SKM-1 treated with dmso at 0.1 percent for 144 hours (cell line): Measurements from ENCODE around the gene POMT2.
"Not testable (repeated sequence)": the region's sequence is repeated elsewhere in the genome, so short reads cannot be mapped to it uniquely, and the experiment has no call there.

Experiments used
- DNase-seq: peaks from one replicate; lab custom pipeline; 2025; ENCODE audit not compliant: unreplicated experiment; lab: John Stamatoyannopoulos, UW

The POMT2 gene

DNA sequence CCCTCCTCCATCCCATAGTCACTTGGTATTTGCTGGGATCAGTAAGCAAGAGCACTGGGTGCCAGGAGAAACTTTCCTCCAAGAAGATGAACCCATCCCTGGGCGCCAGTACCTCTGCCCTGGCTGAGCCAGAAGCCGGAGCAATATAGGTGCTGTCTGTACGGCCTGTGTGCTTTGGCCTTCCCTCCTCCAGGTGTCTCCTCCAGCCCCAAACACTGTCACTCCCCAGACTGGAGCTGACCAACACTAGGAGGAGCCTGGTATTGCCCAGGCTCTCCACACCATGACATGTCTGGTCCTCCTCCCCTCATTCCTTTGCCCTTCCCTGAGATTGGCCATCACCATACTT, 5.0 kb upstream of the POMT2 start:
- no peak for DNase-seq

DNA sequence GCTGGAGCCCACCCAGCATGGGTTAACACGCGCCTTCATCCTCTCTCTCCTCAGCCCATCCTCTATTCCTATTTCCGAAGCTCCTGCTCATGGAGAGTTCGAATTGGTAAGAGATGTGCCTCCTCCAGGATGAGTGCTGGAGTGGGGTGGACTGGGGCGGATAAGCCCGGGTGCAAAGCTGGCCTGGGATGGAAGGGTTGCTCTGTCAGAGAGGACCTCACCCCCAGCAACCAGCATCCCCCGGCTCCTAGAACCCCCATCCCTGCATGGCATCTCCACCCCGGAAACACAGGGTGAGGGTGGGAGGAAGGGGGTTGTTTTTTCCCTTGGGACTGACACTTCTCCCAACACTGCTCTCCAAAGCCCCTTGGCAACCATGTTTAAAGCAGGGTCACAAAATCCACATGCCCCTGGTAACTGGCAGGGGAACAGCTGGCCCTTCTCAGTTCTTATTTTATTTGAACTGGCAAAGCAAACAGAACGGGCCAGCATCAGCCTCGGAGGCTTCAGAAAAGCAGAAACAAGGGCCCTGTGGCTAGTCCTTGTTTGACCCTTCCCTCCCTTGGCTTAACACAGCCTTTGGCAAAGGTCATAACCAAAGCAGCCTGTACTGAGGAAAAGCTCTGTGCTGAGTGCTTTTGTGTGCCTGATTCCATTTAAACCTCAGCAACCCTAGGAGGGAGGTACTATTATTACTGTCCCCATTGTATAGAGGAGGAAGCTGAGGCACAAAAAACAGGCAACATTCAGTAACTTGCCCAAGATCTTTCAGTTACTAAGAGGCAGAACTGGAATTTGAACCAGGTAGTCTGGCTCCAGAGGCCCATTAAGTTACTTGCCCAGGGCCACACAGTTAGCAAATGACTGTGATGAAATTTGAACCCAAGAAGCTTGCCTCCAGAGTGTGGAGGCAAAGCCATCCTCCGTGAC, 4.4 kb upstream of the POMT2 start:
- no peak for DNase-seq

- DNase-seq: no peak
Measured at GRCh38 chr14:77324289-77324688, 3.6 kb upstream of the POMT2 start.

- DNase-seq: no peak
Measured at GRCh38 chr14:77323571-77323970, 2.9 kb upstream of the POMT2 start.

DNA sequence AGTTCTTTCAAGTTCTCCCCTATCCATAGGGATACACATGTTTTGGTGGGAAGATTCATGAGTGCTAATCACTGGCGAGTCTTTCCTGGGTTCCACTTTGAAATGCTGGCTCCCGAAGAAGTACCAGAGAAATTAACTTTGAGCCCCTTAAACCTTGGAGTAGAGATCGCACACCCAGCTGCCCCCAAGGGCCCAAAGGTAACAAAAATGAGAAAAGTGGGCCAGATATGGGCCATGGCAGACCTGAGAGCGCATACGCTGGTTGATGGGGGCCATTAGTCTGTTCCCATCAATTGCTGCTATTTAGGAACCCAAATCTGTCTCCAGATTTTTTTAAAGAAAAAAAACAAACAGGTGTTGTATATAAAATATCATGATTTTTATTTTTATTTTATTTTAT, 2.3 kb upstream of the POMT2 start:
- DNase-seq: no peak

- no peak for DNase-seq
Measured at GRCh38 chr14:77322250-77322902, 1.7 kb upstream of the POMT2 start.

GRCh38 chr14:77319422-77319821, 1.3 kb downstream of the POMT2 start:
- DNase-seq: no peak

DNA sequence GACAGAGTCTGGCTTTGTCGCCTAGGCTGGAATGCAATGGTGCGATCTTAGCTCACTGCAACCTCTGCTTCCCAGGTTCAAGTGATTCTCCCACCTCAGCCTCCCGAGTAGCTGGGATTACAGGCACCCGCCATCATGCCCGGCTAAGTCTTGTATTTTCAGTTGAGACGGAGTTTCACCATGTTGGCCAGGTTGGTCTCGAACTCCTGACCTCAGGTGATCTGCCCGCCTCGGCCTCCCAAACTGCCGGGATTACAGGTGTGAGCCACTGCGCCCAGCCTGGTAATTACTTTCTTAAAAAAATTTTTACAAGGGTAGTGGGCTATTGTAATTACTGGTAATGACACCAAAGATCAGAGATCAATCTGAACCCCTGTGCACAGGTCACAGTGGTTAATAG, 1.9 kb downstream of the POMT2 start:
- not testable (repeated sequence) for DNase-seq

- DNase-seq: no peak
Measured at GRCh38 chr14:77318006-77318553, 2.6 kb downstream of the POMT2 start.

DNA sequence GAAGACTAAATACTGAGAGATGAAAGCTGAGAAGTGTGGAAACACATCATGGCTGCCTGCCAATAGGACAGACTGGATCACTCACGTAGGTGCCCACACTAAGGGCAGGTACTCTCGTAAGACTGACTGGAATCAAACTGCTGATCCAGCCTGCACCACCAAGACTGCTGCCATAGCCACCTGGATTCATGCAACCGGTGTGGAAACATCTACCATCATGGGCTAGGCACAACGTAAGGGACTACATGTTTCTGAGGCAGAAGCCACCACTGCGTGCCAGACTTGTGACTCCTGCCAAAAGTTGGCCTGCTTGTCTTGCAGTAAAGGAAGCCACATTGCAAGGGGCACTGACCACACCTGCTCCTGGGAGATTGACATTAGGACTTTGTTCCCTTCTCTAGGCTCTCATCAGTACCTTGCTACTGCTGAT, 3.8 kb downstream of the POMT2 start:
- no peak for DNase-seq

DNA sequence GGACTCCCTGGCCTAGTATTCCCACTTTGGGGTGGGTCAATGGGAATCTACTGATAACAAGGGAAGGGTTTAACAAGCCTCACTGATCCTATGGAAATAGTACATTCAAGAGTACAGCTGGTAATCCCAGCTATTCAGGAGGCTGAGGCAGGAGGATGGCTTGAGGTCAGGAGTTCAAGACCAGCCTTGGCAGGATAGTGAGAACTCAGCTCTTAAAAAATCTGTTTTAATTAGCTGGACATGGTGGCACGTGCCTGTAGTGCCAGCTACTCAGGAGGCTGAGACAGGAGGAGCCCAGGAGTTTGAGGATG, 4.5 kb downstream of the POMT2 start:
- no peak for DNase-seq

DNA sequence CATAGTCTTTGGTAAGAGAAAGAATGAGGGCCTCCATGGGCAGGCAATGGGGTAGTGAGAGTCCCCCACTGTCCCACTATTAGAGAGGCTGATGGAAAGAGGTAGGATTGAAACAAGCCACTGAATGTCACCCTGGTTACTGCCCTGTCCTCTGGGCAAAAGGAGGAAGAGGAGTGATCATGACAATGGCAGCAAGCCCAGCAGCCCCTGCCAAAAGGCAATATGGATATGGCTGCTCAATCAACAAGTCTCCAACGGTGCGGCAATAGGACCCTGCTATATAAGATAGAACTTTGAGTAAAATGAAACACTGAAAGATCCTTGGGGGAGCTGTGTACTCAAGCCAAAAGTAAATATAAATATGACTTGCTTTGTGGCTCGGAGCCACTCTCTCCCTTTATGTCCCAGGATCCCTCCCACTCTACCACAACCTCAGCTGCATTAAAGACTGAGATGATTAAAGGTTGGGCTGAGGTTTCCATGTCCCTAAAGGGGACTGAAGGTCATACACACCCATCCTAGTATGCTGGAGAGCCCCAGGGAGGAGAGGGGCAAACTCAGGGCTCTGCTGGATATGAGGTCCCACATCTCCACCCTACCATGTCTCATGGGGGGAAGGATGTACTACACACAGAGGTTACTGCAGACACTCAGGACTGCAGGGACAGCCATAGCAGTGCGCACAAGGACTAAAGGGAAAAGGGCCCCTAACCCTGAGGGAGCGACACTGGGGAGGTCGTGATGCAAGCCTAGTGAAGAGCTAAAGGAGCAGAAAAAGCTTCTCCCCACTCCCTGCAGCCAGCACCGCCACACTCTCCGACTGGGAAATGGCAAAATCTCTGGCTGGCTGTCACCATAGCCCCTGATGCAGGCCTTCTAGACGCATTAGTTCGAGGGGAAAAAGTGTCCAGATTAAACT, 5.9 kb downstream of the POMT2 start:
- DNase-seq: no peak

DNA sequence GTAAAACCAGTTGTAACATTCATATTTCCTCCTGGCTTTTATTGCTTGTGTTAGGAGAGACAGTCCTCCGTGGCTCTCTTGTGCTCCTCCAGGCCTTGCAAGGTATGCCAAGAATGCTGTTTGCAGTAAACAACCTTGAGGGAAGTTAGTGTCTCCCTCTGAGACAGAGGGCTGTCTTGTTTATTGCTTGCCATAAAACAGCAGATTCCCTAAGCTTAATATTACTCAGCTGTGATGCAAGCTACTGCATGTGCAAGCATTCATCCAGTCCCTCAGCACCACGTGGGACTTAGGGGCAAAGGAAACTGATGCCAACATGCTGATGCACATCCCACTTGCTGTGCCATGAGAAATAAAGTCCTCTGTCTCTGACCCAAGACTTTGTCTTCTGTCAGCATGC, 6.6 kb downstream of the POMT2 start:
- DNase-seq: no peak

DNA sequence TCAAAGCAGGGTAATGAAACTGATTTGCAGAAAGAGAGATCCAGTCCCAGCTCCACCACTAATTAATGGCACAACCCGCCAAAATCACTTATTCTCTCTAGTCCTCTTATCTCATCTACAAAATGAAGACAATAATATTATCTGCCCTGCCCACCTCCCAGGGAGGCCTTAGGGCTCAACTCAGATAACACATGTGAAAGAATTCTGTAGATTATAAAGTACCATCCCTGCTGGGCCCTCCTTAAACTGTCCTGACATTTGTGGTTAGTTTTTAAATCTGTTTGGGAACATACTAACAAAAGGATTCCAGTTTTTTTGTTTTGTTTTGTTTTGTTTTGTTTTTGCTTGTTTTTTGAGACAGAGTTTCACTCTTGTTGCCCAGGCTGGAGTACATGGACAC, 7.3 kb downstream of the POMT2 start:
- no peak for DNase-seq

GRCh38 chr14:77311217-77311616, 9.5 kb downstream of the POMT2 start:
- no peak for DNase-seq

DNA sequence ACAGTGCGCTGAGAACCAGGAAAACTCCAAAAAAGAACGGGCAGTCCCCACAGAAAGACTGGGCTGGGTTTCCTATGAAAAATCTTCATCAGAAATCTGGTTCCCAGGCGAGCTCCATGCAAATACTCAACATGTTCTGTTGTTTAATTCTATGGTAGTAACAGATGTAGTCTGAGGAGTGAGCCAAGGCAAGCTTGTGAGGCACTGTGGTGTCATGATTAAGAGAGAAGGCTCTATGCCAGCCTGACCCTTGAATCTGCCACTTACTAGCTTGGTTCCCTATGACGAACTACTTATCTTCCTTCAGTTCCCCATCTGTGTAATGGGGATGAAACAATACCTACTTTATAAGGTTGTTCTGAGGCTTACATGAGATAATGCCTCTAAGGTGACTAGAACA, 10.7 kb downstream of the POMT2 start:
- no peak for DNase-seq

DNA sequence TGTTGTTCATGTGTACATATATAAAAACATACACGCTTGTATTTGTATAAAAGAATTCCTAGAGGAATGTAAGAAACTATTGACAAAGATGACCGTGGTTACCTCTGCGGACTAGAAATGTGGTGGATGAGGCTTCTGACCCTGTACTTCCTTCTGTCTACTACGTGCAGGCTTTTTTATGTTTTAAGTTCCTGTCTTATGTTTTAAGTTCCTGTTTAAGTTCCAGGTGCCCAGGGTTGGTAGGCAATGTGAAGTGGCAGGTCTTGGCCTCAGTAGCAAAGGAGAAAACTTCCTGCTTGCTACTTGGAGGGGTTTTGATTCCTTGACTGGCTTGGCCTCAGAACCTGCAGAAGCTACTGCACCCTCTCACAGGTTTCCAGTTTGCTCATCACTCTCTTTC, 11.6 kb downstream of the POMT2 start:
- DNase-seq: peak; percentile 60

- DNase-seq: no peak
Measured at GRCh38 chr14:77306851-77307496, 13.7 kb downstream of the POMT2 start.

DNA sequence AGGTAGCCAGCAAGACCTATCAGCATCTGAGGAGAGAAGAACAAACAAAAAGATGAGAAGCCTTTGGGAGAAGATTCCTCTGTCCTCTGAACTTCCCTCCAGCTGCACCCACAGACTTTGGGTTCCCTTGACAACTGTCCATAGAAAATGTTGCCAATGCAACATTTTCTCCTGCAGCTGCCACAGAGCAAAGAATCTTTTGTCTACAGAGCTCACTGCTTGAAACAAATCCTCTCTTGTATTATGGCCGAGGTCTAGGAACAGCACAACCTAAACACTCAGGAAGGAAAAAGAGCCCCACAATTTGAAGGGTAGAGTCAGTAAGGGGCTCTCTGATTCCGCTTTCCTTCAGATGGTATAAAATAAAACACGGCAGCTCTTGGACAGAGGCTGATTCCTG, 14.3 kb downstream of the POMT2 start:
- no peak for DNase-seq

DNA sequence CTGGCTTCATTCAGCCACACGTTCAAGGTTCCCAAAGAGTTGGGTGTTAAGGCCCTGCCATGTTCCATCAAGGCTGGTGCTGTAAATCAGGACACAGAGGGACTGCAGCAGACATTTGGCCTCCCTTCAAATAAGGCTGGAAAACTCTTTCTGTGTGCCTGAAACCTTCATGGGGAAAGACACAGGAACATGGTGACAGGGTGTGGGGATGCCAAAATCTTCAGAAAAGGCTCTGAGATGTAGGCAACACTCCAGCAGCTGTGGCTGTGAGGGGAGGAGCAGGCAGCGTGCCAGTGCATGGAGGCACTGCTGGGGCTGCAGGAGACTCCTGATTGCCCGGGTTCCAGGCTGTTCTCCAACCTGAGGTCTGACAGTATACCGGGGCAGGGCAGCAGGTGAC, 15.0 kb downstream of the POMT2 start:
- DNase-seq: no peak
